HG02970 (cell line): Measurements from ENCODE around the gene OR52E8.
A peak's percentile ranks its signal among the peaks of the same experiment; 100 is the strongest.

ENCODE experiments used
- ATAC-seq: cut with Tn5 transposase; IDR thresholded peaks from one replicate; pipeline ENCODE4 v1.9.1; 2021; ENCODE audit warnings: mild to moderate bottlenecking, moderate library complexity, moderate number of reproducible peaks; ENCODE audit not compliant: unreplicated experiment, low FRiP score

OR52E8 gene

GRCh38 chr11:5808500-5809121, 48.9 kb downstream of the OR52E8 start, which contains the start of gene OR52N2:
OR52N2 (plus strand) TSS chr11:5808924; CDS start chr11:5820336, 11,412 bp downstream.
- ATAC-seq: peak; percentile 80

- no peak for ATAC-seq
Measured at GRCh38 chr11:5807580-5807979, 49.9 kb downstream of the OR52E8 start.
